Activated naive CD8-positive, alpha-beta T cell treated with anti-CD3 and anti-CD28 coated beads, Interleukin-2, amount 10 ng/mL, durations not matched to agents 7 days and 5 days (primary cell): ENCODE data around the gene MAP1LC3C. TPM values are rescaled to one million over a fixed set of nuclear protein-coding genes. Genes with fewer than 3 reads are reported as not detected.

Experiments
- ATAC-seq: fragments of 150-1000 bp; cut with Tn5 transposase; one replicate; pipeline ENCODE4 v1.10.0; 2021; ENCODE audit warnings: low read depth, moderate library complexity
- POLR2A ChIA-PET: fragments of 350-600 bp; sonication (Branson Sonifier 250); formaldehyde crosslinking; loops from one replicate; lab custom pipeline; 2021; ENCODE audit warnings: antibody characterized with exemption; lab: Charles Lee
- DNase-seq: peaks from one replicate; pipeline ENCODE4 v3.0.0; 2021
- H3K27ac Mint-ChIP-seq: one replicate; pipeline ENCODE4 v1.8.0; 2022; ENCODE audit warnings: mild to moderate bottlenecking, mixed read lengths
- H3K27me3 Mint-ChIP-seq: one replicate; pipeline ENCODE4 v1.8.0; 2022; ENCODE audit warnings: mild to moderate bottlenecking, moderate library complexity, mixed read lengths
- H3K36me3 Mint-ChIP-seq: one replicate; pipeline ENCODE4 v1.8.0; 2021; ENCODE audit warnings: mild to moderate bottlenecking, mixed read lengths
- H3K4me1 Mint-ChIP-seq: one replicate; pipeline ENCODE4 v1.8.0; 2021; ENCODE audit warnings: mixed read lengths
- H3K4me3 Mint-ChIP-seq: one replicate; pipeline ENCODE4 v1.8.0; 2022; ENCODE audit warnings: mild to moderate bottlenecking, moderate library complexity, mixed read lengths
- H3K9me3 Mint-ChIP-seq: one replicate; pipeline ENCODE4 v1.8.0; 2021; ENCODE audit warnings: mixed read lengths
- total RNA-seq, 2 experiments: library from RNA; stranded (reverse); gene quantifications; one replicate each; pipeline ENCODE4 v1.2.3, GENCODE V29; 2021

Gene MAP1LC3C
- total RNA-seq = not detected

- DNase-seq (no peak), ATAC-seq (no peak)
- peaks cover 5% of the 10 kb centered on the region for H3K4me1 Mint-ChIP-seq
- no peak within 1 kb of the TSS for H3K27ac Mint-ChIP-seq
- POLR2A ChIA-PET = no interaction called here
- no peaks in the 10 kb centered on the region for H3K9me3 Mint-ChIP-seq
- peak within 1 kb of the TSS; percentile 74 for H3K4me3 Mint-ChIP-seq
- H3K36me3 Mint-ChIP-seq = no peaks in the 10 kb centered on the region
- H3K27me3 Mint-ChIP-seq = peaks cover 2% of the 10 kb centered on the region
Observed at GRCh38 chr1:241999026-241999425, at the start of gene MAP1LC3C. Gene MAP1LC3C, minus strand, starts transcription at chr1:241999098. Its CDS starts 90 bp downstream, at chr1:241999008.

GRCh38 chr1:242043165-242043564, 44.3 kb upstream of the MAP1LC3C start:
- ATAC-seq (no peak), DNase-seq (no peak)
- POLR2A ChIA-PET = no interaction called here
- Mint-ChIP-seq H3K4me1 (no peaks in the 10 kb centered on the region), H3K4me3 (no peak overlapping the region), H3K9me3 (peaks cover 3% of the 10 kb centered on the region), H3K36me3 (no peaks in the 10 kb centered on the region), H3K27ac (no peak overlapping the region), H3K27me3 (peaks cover 1% of the 10 kb centered on the region)

- Mint-ChIP-seq H3K4me3 (no peak overlapping the region), H3K27me3 (peaks cover 5% of the 10 kb centered on the region), H3K4me1 (no peaks in the 10 kb centered on the region), H3K9me3 (no peaks in the 10 kb centered on the region), H3K27ac (no peak overlapping the region), H3K36me3 (no peaks in the 10 kb centered on the region)
- DNase-seq = no peak
- POLR2A ChIA-PET = no interaction called here
- no peak for ATAC-seq
Observed at GRCh38 chr1:242034392-242034791, 35.5 kb upstream of the MAP1LC3C start.

GRCh38 chr1:242033447-242033846, 34.5 kb upstream of the MAP1LC3C start:
- H3K27ac Mint-ChIP-seq = no peak overlapping the region
- peaks cover 7% of the 10 kb centered on the region for H3K27me3 Mint-ChIP-seq
- H3K4me3 Mint-ChIP-seq = no peak overlapping the region
- H3K4me1 Mint-ChIP-seq = no peaks in the 10 kb centered on the region
- ATAC-seq (no peak), DNase-seq (no peak)
- no peaks in the 10 kb centered on the region for H3K36me3 Mint-ChIP-seq
- POLR2A ChIA-PET = no interaction called here
- H3K9me3 Mint-ChIP-seq = no peaks in the 10 kb centered on the region

- H3K9me3 Mint-ChIP-seq = no peaks in the 10 kb centered on the region
- H3K36me3 Mint-ChIP-seq = no peaks in the 10 kb centered on the region
- DNase-seq = no peak
- H3K27me3 Mint-ChIP-seq = peaks cover 5% of the 10 kb centered on the region
- no peak for ATAC-seq
- no peaks in the 10 kb centered on the region for H3K4me1 Mint-ChIP-seq
- POLR2A ChIA-PET = no interaction called here
- H3K4me3 Mint-ChIP-seq = no peak overlapping the region
- H3K27ac Mint-ChIP-seq = no peak overlapping the region
Observed at GRCh38 chr1:242030071-242030470, 31.2 kb upstream of the MAP1LC3C start.

GRCh38 chr1:242025681-242026080, 26.8 kb upstream of the MAP1LC3C start:
- H3K27me3 Mint-ChIP-seq = peaks cover 5% of the 10 kb centered on the region
- H3K36me3 Mint-ChIP-seq = no peaks in the 10 kb centered on the region
- H3K4me3 Mint-ChIP-seq = no peak overlapping the region
- no peak overlapping the region for H3K27ac Mint-ChIP-seq
- ATAC-seq = no peak
- no peaks in the 10 kb centered on the region for H3K9me3 Mint-ChIP-seq
- POLR2A ChIA-PET = no interaction called here
- no peaks in the 10 kb centered on the region for H3K4me1 Mint-ChIP-seq
- no peak for DNase-seq

GRCh38 chr1:242023805-242024204, 24.9 kb upstream of the MAP1LC3C start:
- Mint-ChIP-seq H3K36me3 (no peaks in the 10 kb centered on the region), H3K4me3 (no peak overlapping the region), H3K27me3 (peaks cover under 1% of the 10 kb centered on the region), H3K27ac (no peak overlapping the region), H3K9me3 (no peaks in the 10 kb centered on the region), H3K4me1 (no peaks in the 10 kb centered on the region)
- DNase-seq (no peak), ATAC-seq (no peak)
- POLR2A ChIA-PET = no interaction called here

GRCh38 chr1:242019018-242019417, 20.1 kb upstream of the MAP1LC3C start:
- DNase-seq (no peak), ATAC-seq (no peak)
- Mint-ChIP-seq H3K36me3 (no peaks in the 10 kb centered on the region), H3K4me1 (no peaks in the 10 kb centered on the region), H3K9me3 (no peaks in the 10 kb centered on the region), H3K4me3 (no peak overlapping the region), H3K27ac (no peak overlapping the region), H3K27me3 (peaks cover 3% of the 10 kb centered on the region)
- POLR2A ChIA-PET = no interaction called here

- H3K27ac Mint-ChIP-seq = no peak overlapping the region
- POLR2A ChIA-PET = no interaction called here
- H3K4me3 Mint-ChIP-seq = no peak overlapping the region
- H3K4me1 Mint-ChIP-seq = no peaks in the 10 kb centered on the region
- no peaks in the 10 kb centered on the region for H3K36me3 Mint-ChIP-seq
- DNase-seq = no peak
- no peaks in the 10 kb centered on the region for H3K9me3 Mint-ChIP-seq
- H3K27me3 Mint-ChIP-seq = peaks cover 3% of the 10 kb centered on the region
- ATAC-seq = no peak
Observed at GRCh38 chr1:242017580-242018233, 18.8 kb upstream of the MAP1LC3C start.

- Mint-ChIP-seq H3K9me3 (no peaks in the 10 kb centered on the region), H3K36me3 (no peaks in the 10 kb centered on the region), H3K27ac (no peak overlapping the region), H3K4me1 (no peaks in the 10 kb centered on the region), H3K27me3 (peaks cover 3% of the 10 kb centered on the region), H3K4me3 (no peak overlapping the region)
- ATAC-seq (no peak), DNase-seq (no peak)
- POLR2A ChIA-PET = no interaction called here
Observed at GRCh38 chr1:242016479-242016878, 17.6 kb upstream of the MAP1LC3C start.

- POLR2A ChIA-PET = no interaction called here
- no peak overlapping the region for H3K27ac Mint-ChIP-seq
- DNase-seq (no peak), ATAC-seq (no peak)
- H3K4me3 Mint-ChIP-seq = no peak overlapping the region
- peaks cover 11% of the 10 kb centered on the region for H3K27me3 Mint-ChIP-seq
- H3K36me3 Mint-ChIP-seq = no peaks in the 10 kb centered on the region
- no peaks in the 10 kb centered on the region for H3K9me3 Mint-ChIP-seq
- H3K4me1 Mint-ChIP-seq = no peaks in the 10 kb centered on the region
Observed at GRCh38 chr1:242011894-242012660, 13.2 kb upstream of the MAP1LC3C start.

GRCh38 chr1:242008826-242009495, 10.1 kb upstream of the MAP1LC3C start:
- POLR2A ChIA-PET = no interaction called here

GRCh38 chr1:242006976-242007375, 8.1 kb upstream of the MAP1LC3C start:
- POLR2A ChIA-PET = no interaction called here
- DNase-seq (no peak), ATAC-seq (no peak)
- Mint-ChIP-seq H3K36me3 (no peaks in the 10 kb centered on the region), H3K27me3 (peaks cover 12% of the 10 kb centered on the region), H3K4me1 (no peaks in the 10 kb centered on the region), H3K9me3 (no peaks in the 10 kb centered on the region), H3K27ac (no peak overlapping the region), H3K4me3 (no peak overlapping the region)

More at GRCh38 chr1:242008826-242009495, 10.1 kb upstream of the MAP1LC3C start:
- DNase-seq = no peak
- H3K27me3 Mint-ChIP-seq = peaks cover 12% of the 10 kb centered on the region
- H3K4me3 Mint-ChIP-seq = no peak overlapping the region
- no peaks in the 10 kb centered on the region for H3K4me1 Mint-ChIP-seq
- H3K27ac Mint-ChIP-seq = no peak overlapping the region
- ATAC-seq = no peak
- H3K9me3 Mint-ChIP-seq = no peaks in the 10 kb centered on the region
- H3K36me3 Mint-ChIP-seq = no peaks in the 10 kb centered on the region
